ENCODE results near the gene DDAH2.
"Not testable (repeated sequence)": the region's sequence is repeated elsewhere in the genome, so short reads cannot be mapped to it uniquely, and the experiment has no call there.

Gene DDAH2

DNA sequence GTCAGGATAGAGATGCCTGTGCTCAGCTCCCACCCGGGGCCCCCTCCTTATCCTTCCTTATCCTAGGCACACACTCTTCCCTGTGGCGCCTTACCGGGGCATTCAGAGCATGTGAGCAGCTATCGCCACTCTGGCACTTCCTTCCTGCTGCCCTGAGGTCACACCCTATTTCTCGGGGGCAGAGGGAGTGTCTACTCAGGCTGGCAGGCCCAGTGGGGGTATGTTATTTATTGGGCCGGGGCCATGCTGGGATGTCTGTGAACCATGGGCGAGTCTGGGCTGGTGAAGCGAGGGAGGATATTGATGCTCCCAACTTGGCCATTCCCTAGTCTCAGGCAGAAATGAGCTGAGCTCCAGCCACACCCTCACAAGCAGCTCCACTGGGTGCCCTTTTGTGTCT is 17.9 kb downstream of the DDAH2 start:
- peak; percentile 34 for DNase-seq

DNA sequence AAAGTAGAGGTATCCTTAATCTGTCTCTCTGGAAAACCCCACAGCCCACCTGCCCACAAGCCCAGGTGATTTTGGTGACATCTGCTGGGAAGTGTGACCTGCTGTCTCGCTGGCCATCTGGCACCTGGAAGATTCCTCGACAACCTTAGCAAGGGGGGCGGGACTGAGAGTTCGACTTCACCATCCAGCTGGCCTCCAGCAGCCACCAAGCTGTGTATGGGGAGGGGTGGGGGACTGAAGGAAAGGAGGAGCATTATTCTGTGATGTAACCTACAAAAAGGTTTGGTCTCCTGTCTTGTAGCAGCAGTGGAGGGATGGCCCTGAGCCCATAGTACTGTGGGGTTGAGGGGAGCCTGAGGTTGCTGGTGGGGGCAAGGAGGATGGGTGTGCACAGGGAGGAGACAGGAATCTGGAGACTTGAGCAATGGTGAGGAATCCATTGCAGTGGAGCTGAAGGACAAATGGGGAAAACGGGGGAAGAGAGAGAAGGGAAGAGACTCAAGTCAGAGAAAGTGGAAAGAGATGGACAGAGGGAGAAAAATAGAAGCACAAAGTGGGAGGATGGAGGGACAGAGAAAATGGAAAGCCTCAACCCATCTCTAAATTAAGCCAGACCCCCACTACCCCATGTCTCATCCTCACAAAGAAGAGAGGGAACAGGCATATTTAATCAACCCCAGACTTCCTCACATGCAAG is 18.4 kb downstream of the DDAH2 start:
- no peak for DNase-seq

GRCh38 chr6:31709157-31709556 is 19.9 kb downstream of the DDAH2 start:
- not testable (repeated sequence) for DNase-seq

GRCh38 chr6:31708224-31708623 is 20.9 kb downstream of the DDAH2 start:
- DNase-seq, result no peak

GRCh38 chr6:31707701-31708100 is 21.4 kb downstream of the DDAH2 start:
- DNase-seq, result no peak

- DNase-seq, result no peak
Observed at GRCh38 chr6:31706599-31706998, 22.5 kb downstream of the DDAH2 start, which contains the start of gene LY6G6F. TSS of gene LY6G6F (plus strand) at chr6:31706866. CDS start at chr6:31706907, 41 bp downstream.

GRCh38 chr6:31705931-31706330 is 23.2 kb downstream of the DDAH2 start:
- no peak for DNase-seq

DNA sequence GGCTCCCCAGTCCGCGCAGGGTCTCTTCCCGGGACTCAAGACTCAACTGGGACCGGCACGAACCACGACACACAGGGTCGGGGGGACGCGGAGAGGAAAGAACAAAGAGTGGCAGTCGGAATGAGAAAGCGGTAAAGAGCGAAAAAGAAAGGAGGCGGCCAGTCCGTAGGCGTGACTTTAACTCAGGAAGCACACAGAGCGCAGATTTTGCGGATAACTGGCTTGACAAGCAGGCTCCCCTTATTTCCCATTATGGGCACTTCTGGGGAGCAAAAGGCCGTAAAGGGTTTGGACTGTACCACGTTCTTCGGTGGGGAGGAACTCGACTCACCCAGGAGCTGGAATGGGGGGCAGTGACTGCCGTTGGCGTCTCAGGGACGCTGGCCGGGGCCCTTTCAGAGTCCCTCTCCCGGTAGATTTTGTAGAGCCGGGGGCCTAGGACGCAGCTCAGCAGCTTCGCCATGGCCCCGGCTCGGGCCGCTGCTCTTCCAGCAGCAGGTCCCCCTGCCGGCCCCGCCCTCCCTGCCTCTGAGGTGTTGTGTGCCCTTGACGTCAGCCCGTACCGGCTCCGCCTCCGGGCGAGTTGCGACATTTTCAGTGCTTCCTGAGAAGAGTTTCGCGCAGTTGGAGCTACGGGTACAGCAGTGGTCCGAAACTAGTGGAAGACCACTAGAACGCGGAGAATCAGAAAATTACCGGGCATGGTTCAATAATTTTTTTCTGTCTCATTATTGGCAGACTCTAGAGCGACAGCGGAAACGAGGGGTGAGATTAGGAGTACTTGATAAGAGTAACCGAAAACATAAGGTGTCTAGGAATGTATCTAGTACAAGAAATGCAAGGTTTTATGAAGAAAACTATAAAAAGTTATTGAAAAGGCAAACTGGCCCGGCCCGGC is 26.0 kb downstream of the DDAH2 start, which contains the start of gene ABHD16A:
TSS of gene ABHD16A (minus strand) at position 506 of the 898 bp plus-strand sequence. CDS start at position 463, 43 bp downstream.
- peak; percentile 99 for DNase-seq

- no peak for DNase-seq
Observed at GRCh38 chr6:31702405-31702818, 26.7 kb downstream of the DDAH2 start.

DNA sequence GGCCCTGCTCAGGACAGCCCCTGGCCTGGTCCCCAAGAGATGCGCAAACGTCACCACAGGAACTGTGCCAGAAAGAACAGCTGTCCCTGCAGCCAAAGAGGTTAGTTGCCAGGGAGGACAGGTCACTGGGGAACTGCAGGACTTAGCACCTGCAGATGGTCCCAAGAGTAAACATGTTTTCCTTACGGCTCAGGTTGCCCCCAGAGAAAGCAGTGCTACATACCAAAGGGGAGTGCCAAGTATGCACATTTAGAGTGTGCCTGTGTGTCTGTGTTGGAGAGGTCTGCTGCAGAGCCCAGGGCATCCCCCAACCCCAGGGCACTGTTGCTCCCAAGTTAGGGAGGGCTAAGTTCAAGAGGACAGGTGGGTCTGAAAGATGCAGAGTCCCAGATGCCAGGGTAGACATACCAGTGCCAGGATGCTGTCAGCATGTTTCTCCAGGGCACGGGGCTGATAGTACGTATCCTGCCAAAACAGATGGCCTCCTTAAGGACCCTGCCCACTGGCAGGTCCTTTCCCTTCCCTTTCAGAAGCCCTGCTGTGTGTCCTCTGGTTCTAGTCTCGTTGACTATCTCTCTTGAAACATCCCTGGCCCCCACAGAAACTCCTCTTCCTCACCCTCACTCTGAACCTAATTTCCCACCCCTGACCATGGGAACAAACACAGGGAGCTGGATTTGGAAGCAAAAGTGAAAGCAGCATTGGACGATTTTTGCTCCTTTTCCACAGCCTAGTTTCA is 27.3 kb downstream of the DDAH2 start:
- DNase-seq, result peak; percentile 68

DNA sequence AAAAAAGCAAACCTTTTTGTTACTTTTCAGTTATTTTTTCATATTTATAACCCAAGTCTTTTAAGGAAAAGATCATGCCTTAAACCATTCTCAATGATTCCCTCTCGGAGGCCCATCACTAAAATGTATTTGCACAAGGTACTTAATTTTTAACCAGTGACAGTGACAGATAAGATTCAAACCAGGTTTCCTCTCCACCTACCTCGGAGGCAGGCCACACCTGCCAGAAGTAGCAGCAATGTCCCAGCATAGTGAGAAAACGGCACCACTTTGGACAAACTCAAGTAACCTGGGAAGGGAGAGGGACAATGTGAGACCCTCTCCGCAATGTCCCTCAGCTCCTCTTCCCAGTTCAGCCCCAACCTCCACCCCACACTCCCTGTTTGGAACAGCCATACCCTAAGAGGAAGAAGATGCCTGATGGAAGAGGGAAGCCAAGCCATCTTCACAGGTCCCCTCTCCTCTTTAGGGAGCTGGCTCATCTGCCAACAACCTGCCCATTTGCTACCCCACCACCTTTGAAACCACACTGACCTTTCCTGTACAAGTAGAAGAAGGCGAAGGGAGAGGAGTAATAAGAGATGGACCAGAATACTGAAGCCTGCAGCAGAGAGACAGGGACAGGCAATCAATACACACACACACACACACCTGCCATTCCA is 28.2 kb downstream of the DDAH2 start:
- DNase-seq, result no peak

- no peak for DNase-seq
Observed at GRCh38 chr6:31697555-31697954, 31.5 kb downstream of the DDAH2 start.

GRCh38 chr6:31693535-31693934 is 35.6 kb downstream of the DDAH2 start:
- DNase-seq, result no peak

DNA sequence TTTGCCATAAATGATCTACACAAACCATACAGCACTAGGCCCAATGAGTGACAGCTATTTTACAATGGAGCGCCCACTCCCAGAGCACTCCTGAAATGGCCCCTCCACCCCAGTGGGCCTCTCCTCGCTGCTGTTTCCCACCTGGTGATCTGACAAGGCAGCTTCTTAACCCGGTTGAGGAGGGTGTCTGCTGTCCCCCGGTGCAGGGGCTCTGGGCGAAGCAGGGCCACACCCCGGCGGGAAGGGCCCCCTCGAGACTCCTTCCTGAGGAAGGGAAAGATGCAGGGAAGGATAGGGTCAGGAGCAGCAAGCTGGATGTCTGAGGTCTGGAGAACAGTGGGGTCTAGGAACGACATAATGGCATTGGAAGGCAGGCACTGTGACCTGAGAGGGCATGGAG is 36.2 kb downstream of the DDAH2 start:
- DNase-seq, result no peak

DNA sequence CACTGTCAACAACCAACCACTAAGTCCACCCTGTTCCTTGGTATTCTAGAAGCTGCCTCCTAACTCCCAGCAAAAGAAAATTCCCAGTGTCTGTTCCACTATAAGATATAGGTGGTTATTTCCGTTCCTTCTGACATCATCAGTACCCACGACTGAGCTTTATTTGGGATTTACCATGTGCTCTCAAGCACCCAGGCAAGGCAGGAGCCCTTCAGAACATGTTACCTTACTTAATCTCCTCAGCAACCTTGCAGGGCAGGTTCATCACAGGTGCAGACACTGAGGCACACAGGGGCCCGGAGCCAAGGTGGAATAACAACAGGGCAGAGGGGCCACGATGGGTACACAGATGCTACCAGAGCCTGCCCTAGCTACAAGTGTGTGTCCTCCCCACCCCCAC is 36.7 kb downstream of the DDAH2 start:
- DNase-seq, result no peak

GRCh38 chr6:31691564-31692108 is 37.5 kb downstream of the DDAH2 start:
- DNase-seq, result no peak

DNA sequence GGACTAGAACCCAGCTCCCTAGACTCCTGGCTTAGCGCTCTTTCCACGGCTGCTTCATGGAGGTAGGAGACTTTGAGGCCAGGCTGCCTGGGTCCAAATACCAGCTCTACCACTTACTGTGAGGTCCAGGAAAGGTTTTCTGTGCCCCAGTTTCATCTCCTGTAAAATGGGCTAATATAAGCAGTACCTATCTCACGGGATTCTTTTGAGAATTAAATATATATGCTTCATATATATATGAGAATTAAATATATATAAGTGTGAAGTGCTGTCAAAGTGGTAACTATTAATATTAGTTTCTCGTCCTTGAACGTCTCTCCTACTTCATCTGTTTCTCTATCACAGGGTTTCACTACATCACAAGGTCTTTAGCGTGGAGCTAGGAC is 38.0 kb downstream of the DDAH2 start:
- no peak for DNase-seq

GRCh38 chr6:31690231-31691077 is 38.6 kb downstream of the DDAH2 start:
- peak; percentile 71 for DNase-seq

GRCh38 chr6:31689249-31690110 is 39.6 kb downstream of the DDAH2 start:
- no peak for DNase-seq
